ENCODE data around the gene STK24.
"Not testable (repeated sequence)": the region's sequence is repeated elsewhere in the genome, so short reads cannot be mapped to it uniquely, and the experiment has no call there.

STK24 gene

GRCh38 chr13:98576963-98577835 is at the start of gene STK24:
STK24 (minus strand) TSS chr13:98577107; CDS start chr13:98576786, 321 bp downstream.
- H3K27ac ChIP-seq (ENCODE audit: low read depth, low read length), result peak within 1 kb of the TSS; percentile 87
- peak within 1 kb of the TSS; percentile 81 to 88 for H3K4me3 ChIP-seq (ENCODE audit: low read depth in 1 of 2, low read length in 2 of 2)
- no peaks in the 10 kb centered on the region for H3K27me3 ChIP-seq (ENCODE audit: control insufficient read depth in 1 of 2, insufficient read depth in 2 of 2, low read length in 2 of 2)
- no peaks in the 10 kb centered on the region for H3K9me3 ChIP-seq (ENCODE audit: low read length)
- peaks cover 44% of the 10 kb centered on the region for H3K4me1 ChIP-seq (ENCODE audit: insufficient read depth, low read length)
- no peaks in the 10 kb centered on the region for H3K36me3 ChIP-seq (ENCODE audit: insufficient read depth, low read length)
- peak within 1 kb of the TSS; percentile 73 for H3K9ac ChIP-seq (ENCODE audit: low read length)

DNA sequence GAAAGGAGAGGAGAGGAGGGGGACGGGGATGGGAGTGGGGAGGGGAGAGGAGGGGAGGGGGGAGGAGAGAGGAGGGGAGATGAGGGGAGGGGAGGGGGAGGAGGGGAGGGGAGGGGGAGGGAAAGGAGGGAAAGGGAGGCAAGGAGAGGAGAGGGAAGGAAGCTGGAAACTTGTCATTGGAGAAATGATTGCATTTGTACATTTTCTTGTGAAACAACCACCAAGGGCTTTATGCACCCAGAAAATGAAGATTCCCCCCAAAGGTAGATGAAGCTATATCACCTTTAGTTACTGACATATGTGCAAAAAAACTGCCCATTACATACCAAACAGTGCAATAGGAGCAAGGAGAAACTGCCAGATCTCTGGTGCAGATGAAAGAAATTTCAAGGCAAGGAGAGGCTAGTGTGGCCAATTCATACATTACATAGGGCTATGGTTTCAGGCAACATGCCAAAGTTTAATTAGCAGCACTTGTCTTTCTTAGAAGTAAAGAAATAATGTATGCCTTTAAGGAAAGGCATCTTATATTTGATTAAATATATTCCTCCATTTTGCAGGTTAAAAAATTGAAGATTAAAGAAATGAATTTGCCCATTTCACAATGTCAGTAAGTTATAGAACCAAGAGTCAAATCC is 49.5 kb upstream of the STK24 start:
- Histone ChIP-seq H3K9ac (ENCODE audit: low read length) (no peak overlapping the region), H3K4me3 (ENCODE audit: low read depth in 1 of 2, low read length in 2 of 2) (no peak overlapping the region), H3K9me3 (ENCODE audit: low read length) (no peaks in the 10 kb centered on the region), H3K27ac (ENCODE audit: low read depth, low read length) (no peak overlapping the region), H3K36me3 (ENCODE audit: insufficient read depth, low read length) (no peaks in the 10 kb centered on the region), H3K27me3 (ENCODE audit: control insufficient read depth in 1 of 2, insufficient read depth in 2 of 2, low read length in 2 of 2) (no peaks in the 10 kb centered on the region), H3K4me1 (ENCODE audit: insufficient read depth, low read length) (no peaks in the 10 kb centered on the region)

GRCh38 chr13:98624589-98624988 is 47.7 kb upstream of the STK24 start:
- not testable (repeated sequence) for H3K27ac ChIP-seq (ENCODE audit: low read depth, low read length); H3K27me3 ChIP-seq (ENCODE audit: control insufficient read depth in 1 of 2, insufficient read depth in 2 of 2, low read length in 2 of 2); H3K4me3 ChIP-seq (ENCODE audit: low read depth in 1 of 2, low read length in 2 of 2); H3K9me3 ChIP-seq (ENCODE audit: low read length); H3K4me1 ChIP-seq (ENCODE audit: insufficient read depth, low read length); H3K9ac ChIP-seq (ENCODE audit: low read length); H3K36me3 ChIP-seq (ENCODE audit: insufficient read depth, low read length)

DNA sequence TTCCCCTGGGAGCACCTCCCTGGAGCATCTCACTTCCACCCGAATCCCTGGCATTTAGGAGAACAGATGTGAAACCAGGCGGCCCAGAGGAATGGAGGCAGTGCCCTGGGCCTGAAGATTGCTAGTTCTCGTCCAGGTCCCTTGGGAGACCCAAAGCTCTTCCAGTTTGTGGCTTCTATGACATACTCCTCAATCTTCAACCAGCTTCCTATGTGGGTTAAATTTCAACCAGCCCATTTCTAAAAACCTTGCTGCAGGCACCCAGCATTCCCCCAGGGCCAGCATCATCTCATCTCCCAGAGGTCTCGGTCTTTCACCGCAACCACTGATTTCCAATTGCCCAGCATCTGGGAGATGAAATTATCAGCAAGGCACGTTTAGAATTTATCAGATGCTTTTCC is 46.0 kb upstream of the STK24 start:
- no peak overlapping the region for H3K9ac ChIP-seq (ENCODE audit: low read length)
- no peaks in the 10 kb centered on the region for H3K27me3 ChIP-seq (ENCODE audit: control insufficient read depth in 1 of 2, insufficient read depth in 2 of 2, low read length in 2 of 2)
- H3K36me3 ChIP-seq (ENCODE audit: insufficient read depth, low read length), result no peaks in the 10 kb centered on the region
- H3K27ac ChIP-seq (ENCODE audit: low read depth, low read length), result no peak overlapping the region
- H3K9me3 ChIP-seq (ENCODE audit: low read length), result no peaks in the 10 kb centered on the region
- H3K4me3 ChIP-seq (ENCODE audit: low read depth in 1 of 2, low read length in 2 of 2), result no peak overlapping the region
- no peaks in the 10 kb centered on the region for H3K4me1 ChIP-seq (ENCODE audit: insufficient read depth, low read length)

- Histone ChIP-seq H3K9me3 (ENCODE audit: low read length) (no peaks in the 10 kb centered on the region), H3K4me1 (ENCODE audit: insufficient read depth, low read length) (no peaks in the 10 kb centered on the region), H3K36me3 (ENCODE audit: insufficient read depth, low read length) (no peaks in the 10 kb centered on the region), H3K27me3 (ENCODE audit: control insufficient read depth in 1 of 2, insufficient read depth in 2 of 2, low read length in 2 of 2) (no peaks in the 10 kb centered on the region), H3K27ac (ENCODE audit: low read depth, low read length) (no peak overlapping the region), H3K9ac (ENCODE audit: low read length) (no peak overlapping the region), H3K4me3 (ENCODE audit: low read depth in 1 of 2, low read length in 2 of 2) (no peak overlapping the region)
These were observed 42.6 kb upstream of the STK24 start for GRCh38 chr13:98619556-98619955.

DNA sequence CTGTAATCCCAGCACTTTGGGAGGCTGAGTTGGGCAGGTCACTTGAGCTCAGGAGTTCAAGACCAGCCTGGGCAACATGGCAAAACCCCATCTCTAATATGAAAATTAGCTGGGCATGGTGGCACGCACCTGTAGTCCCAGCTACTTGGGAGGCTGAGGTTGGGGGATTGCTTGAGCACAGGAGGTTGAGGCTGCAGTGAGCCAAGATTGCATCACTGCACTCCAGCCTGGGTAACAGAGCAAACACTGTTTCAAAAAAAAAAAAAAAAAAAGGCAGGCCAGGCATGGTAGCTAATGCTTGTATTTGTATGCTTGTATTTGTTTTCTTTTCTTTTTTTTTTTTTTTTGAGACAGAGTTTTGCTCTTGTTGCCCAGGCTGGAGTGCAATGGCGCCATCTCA is 38.7 kb upstream of the STK24 start:
- not testable (repeated sequence) for H3K9me3 ChIP-seq (ENCODE audit: low read length); H3K36me3 ChIP-seq (ENCODE audit: insufficient read depth, low read length); H3K4me3 ChIP-seq (ENCODE audit: low read depth in 1 of 2, low read length in 2 of 2); H3K9ac ChIP-seq (ENCODE audit: low read length); H3K27me3 ChIP-seq (ENCODE audit: control insufficient read depth in 1 of 2, insufficient read depth in 2 of 2, low read length in 2 of 2); H3K27ac ChIP-seq (ENCODE audit: low read depth, low read length); H3K4me1 ChIP-seq (ENCODE audit: insufficient read depth, low read length)

DNA sequence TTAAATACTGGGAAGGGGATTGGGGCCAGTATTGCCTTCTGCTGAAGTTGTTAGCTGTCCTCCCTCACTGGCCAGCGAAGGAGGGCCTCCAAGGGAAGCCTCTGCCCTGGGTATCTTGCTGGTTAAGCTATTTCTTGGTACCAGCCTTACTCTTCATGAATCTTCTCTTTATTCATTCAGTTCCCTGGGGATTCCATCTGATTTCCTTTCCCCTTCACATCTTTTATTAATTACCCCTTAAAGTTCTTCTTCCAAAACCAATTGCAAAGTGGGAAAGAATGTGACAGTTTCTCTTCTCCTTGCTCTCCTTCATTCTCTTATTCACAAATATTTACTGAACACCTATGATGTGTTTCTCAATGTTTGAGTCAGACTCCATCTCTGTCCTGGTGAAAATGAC is 36.7 kb upstream of the STK24 start:
- Histone ChIP-seq H3K4me3 (ENCODE audit: low read depth in 1 of 2, low read length in 2 of 2) (no peak overlapping the region), H3K9ac (ENCODE audit: low read length) (no peak overlapping the region), H3K9me3 (ENCODE audit: low read length) (no peaks in the 10 kb centered on the region), H3K4me1 (ENCODE audit: insufficient read depth, low read length) (no peaks in the 10 kb centered on the region), H3K27ac (ENCODE audit: low read depth, low read length) (no peak overlapping the region), H3K36me3 (ENCODE audit: insufficient read depth, low read length) (no peaks in the 10 kb centered on the region), H3K27me3 (ENCODE audit: control insufficient read depth in 1 of 2, insufficient read depth in 2 of 2, low read length in 2 of 2) (no peaks in the 10 kb centered on the region)

GRCh38 chr13:98609756-98610155 is 32.8 kb upstream of the STK24 start:
- Histone ChIP-seq H3K36me3 (ENCODE audit: insufficient read depth, low read length) (no peaks in the 10 kb centered on the region), H3K9me3 (ENCODE audit: low read length) (no peaks in the 10 kb centered on the region), H3K27me3 (ENCODE audit: control insufficient read depth in 1 of 2, insufficient read depth in 2 of 2, low read length in 2 of 2) (no peaks in the 10 kb centered on the region), H3K9ac (ENCODE audit: low read length) (no peak overlapping the region), H3K4me3 (ENCODE audit: low read depth in 1 of 2, low read length in 2 of 2) (no peak overlapping the region), H3K4me1 (ENCODE audit: insufficient read depth, low read length) (no peaks in the 10 kb centered on the region), H3K27ac (ENCODE audit: low read depth, low read length) (no peak overlapping the region)

DNA sequence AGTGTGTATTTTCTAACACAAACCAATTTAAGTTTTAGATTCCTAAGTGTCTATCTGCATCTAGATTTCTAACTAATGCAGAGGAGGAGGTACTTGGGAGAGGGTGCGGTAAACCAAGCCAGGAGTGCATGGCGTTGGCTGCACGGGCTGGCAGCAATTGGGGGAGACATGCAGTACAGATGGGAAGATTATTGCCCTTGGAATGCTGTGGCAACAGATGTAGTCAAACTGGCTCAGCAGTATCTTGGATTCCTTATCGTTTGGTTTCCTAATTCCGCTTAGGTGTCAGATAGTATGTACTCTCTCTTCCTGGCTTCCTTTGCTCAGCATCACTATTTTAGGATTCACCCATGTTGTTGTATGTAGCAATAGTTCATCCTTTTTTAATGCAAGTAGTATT is 29.4 kb upstream of the STK24 start:
- Histone ChIP-seq H3K27ac (ENCODE audit: low read depth, low read length) (no peak overlapping the region), H3K27me3 (ENCODE audit: control insufficient read depth in 1 of 2, insufficient read depth in 2 of 2, low read length in 2 of 2) (no peaks in the 10 kb centered on the region), H3K9me3 (ENCODE audit: low read length) (no peaks in the 10 kb centered on the region), H3K4me1 (ENCODE audit: insufficient read depth, low read length) (no peaks in the 10 kb centered on the region), H3K4me3 (ENCODE audit: low read depth in 1 of 2, low read length in 2 of 2) (no peak overlapping the region), H3K9ac (ENCODE audit: low read length) (no peak overlapping the region), H3K36me3 (ENCODE audit: insufficient read depth, low read length) (no peaks in the 10 kb centered on the region)

DNA sequence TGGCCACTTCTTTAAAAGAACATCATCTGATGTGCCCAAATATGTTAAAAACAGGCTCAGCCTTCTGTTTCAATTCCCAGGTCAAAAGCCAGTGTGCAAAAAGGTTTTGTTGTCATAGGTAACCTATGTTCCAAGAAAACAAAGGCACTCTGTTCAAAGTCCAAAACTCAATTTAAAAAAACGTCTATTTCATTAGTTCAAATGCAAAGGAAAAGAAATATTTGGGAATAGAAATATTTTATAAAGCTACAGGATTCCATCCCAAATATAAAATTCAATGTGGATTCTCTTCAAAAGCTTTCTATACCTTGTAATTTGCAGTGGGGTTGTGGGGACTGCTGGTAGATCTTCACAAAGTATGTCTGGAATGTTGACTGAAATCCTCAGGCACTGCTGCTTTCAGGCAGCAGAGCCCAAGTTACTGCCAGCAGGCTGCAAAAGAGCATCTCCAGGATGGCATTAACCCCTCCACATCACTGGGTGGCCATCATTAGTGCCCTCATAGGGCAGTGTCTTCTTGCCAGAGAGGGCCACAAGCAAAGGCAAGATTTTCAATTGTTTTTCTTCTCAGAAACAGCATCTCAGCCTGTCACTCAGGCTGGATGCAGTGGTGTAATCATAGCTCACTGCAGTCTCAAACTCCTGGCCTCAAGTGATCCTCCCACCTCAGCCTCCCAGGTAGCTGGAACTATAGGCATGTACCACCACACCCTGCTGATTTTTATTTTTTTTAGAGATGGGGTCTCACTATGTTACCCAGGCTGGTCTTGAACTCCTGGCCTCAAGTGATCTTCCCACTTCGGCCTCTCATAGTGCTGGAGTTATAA is 22.8 kb upstream of the STK24 start:
- Histone ChIP-seq H3K4me3 (ENCODE audit: low read depth in 1 of 2, low read length in 2 of 2) (no peak overlapping the region), H3K36me3 (ENCODE audit: insufficient read depth, low read length) (no peaks in the 10 kb centered on the region), H3K27ac (ENCODE audit: low read depth, low read length) (no peak overlapping the region), H3K27me3 (ENCODE audit: control insufficient read depth in 1 of 2, insufficient read depth in 2 of 2, low read length in 2 of 2) (no peaks in the 10 kb centered on the region), H3K4me1 (ENCODE audit: insufficient read depth, low read length) (no peaks in the 10 kb centered on the region), H3K9me3 (ENCODE audit: low read length) (no peaks in the 10 kb centered on the region), H3K9ac (ENCODE audit: low read length) (no peak overlapping the region)

- no peaks in the 10 kb centered on the region for H3K9me3 ChIP-seq (ENCODE audit: low read length)
These were observed 21.1 kb upstream of the STK24 start for GRCh38 chr13:98598043-98598442.

More at GRCh38 chr13:98598043-98598442, 21.1 kb upstream of the STK24 start:
- Histone ChIP-seq H3K4me1 (ENCODE audit: insufficient read depth, low read length) (no peaks in the 10 kb centered on the region), H3K4me3 (ENCODE audit: low read depth in 1 of 2, low read length in 2 of 2) (no peak overlapping the region), H3K36me3 (ENCODE audit: insufficient read depth, low read length) (no peaks in the 10 kb centered on the region), H3K9ac (ENCODE audit: low read length) (no peak overlapping the region), H3K27ac (ENCODE audit: low read depth, low read length) (no peak overlapping the region), H3K27me3 (ENCODE audit: control insufficient read depth in 1 of 2, insufficient read depth in 2 of 2, low read length in 2 of 2) (no peaks in the 10 kb centered on the region)

Measured in muscle layer of colon (tissue), 2 donors.